Measurements from ENCODE around the gene PKP4. TPM values are rescaled to one million over a fixed set of nuclear protein-coding genes. Genes with fewer than 3 reads are reported as not detected.

PKP4 gene
- total and polyA plus RNA-seq, 2 donors from 2014 or later: 120 to 243 TPM

DNA sequence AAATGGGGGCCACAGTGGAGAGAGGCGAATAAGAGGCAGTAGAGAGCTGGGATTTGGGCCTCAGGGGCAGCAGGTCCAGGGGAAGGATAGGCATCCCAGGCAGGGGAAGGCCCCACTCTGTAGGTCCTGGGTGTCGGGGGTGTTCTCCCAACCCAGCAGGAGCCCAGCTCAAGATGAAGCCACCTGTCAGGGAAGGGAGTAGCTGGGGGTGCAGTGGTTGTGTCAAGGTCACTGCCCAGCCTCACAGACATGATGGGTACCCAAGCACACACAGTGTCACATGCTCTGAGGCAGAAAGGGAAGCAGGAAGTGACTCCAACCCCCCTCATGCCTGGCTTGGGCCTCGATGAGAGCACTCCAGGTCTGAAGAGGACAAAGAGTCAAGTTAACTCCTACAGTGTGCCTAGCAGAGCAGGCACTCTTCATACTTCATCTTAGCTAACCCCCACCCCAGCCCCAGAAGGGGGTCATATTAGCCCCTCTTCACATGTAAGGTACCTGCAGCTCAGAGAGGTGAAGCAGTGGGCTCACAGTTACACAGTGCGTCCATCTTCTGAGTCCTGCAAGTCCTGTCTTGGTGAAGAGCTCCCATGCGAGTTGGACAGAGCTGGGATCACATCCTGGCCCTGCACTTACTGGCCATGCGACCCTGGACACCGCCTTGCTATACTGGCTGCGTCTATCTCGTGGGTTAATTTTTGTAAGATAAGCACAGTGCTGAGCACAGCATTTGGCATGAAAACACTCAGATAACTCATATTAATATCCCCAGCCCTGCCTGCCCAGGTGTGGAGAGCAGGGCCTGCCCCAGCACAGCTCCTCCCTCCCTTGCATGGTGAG, 265.7 kb downstream of the PKP4 start:
- FAIRE-seq (no peak), DNase-seq (peak in 1 of 5 donors; percentile 41)
- Histone ChIP-seq H3K9ac (ENCODE audit: low read length in 3 of 3) (no peak overlapping the region), H3K4me1 (ENCODE audit: control insufficient read depth in 2 of 3, insufficient read depth in 2 of 3, low read depth in 1 of 3, low read length in 3 of 3) (peaks cover 0 to 2% (median 0%) of the 10 kb centered on the region in 3 donors), H3K27ac (ENCODE audit: low read depth in 2 of 2, low read length in 2 of 2) (no peak overlapping the region), H3K27me3 (ENCODE audit: control insufficient read depth, insufficient read depth, low read length) (no peaks in the 10 kb centered on the region), H3K36me3 (ENCODE audit: control insufficient read depth in 2 of 3, insufficient read depth in 3 of 3, low read length in 3 of 3) (no peaks in the 10 kb centered on the region), H3K4me3 (ENCODE audit: low read length in 3 of 3) (no peak overlapping the region), H3K9me3 (ENCODE audit: control insufficient read depth in 2 of 3, insufficient read depth in 1 of 3, low read length in 3 of 3) (no peaks in the 10 kb centered on the region)
- no peak for TF ChIP-seq CTCF (IDR thresholded peaks at IDR 0.05; ENCODE audit: borderline replicate concordance, extremely low read depth, insufficient read depth)
- intact Hi-C loops (cut with DNase I): no loop called here

DNA sequence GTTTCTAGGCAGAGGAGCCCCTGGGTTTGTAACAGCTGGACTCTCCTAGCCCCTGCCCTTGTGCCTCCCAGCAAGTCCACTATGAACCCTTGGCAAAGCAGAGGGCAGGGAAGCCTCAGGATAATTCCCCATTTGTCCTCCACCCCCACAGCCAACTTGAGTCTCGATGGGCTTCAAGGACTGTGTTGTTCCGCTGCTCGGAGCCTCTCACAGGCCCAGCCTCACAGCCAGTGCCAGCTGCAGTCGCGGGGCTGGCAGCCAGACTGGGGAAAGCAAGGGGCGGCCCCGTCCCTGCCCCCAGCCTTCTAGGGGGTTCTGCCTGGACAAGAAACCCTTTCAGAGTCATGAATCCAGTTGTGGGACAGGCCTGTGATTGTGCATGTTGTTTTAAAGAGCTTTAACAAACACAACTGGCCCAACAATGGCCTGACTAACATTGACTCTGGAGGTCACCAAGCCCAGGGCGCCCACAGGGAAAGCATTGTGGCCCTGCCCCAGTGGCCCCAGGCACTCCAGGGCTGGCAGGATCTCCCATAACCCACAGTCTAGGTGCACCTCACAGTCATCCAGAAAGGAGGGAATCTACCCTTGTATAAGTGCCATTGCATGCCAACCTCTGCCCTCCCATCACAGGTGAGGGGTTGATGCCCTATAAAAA, 266.6 kb downstream of the PKP4 start:
- Histone ChIP-seq H3K36me3 (ENCODE audit: control insufficient read depth in 2 of 3, insufficient read depth in 3 of 3, low read length in 3 of 3) (no peaks in the 10 kb centered on the region), H3K27me3 (ENCODE audit: control insufficient read depth, insufficient read depth, low read length) (no peaks in the 10 kb centered on the region), H3K27ac (ENCODE audit: low read depth in 2 of 2, low read length in 2 of 2) (no peak overlapping the region), H3K4me1 (ENCODE audit: control insufficient read depth in 2 of 3, insufficient read depth in 2 of 3, low read depth in 1 of 3, low read length in 3 of 3) (peaks cover 0 to 2% (median 0%) of the 10 kb centered on the region in 3 donors), H3K4me3 (ENCODE audit: low read length in 3 of 3) (no peak overlapping the region), H3K9me3 (ENCODE audit: control insufficient read depth in 2 of 3, insufficient read depth in 1 of 3, low read length in 3 of 3) (no peaks in the 10 kb centered on the region), H3K9ac (ENCODE audit: low read length in 3 of 3) (no peak overlapping the region)
- intact Hi-C loops (cut with DNase I): no loop called here
- FAIRE-seq (no peak), DNase-seq (no peak)
- TF ChIP-seq CTCF (IDR thresholded peaks at IDR 0.05; ENCODE audit: borderline replicate concordance, extremely low read depth, insufficient read depth): no peak

DNA sequence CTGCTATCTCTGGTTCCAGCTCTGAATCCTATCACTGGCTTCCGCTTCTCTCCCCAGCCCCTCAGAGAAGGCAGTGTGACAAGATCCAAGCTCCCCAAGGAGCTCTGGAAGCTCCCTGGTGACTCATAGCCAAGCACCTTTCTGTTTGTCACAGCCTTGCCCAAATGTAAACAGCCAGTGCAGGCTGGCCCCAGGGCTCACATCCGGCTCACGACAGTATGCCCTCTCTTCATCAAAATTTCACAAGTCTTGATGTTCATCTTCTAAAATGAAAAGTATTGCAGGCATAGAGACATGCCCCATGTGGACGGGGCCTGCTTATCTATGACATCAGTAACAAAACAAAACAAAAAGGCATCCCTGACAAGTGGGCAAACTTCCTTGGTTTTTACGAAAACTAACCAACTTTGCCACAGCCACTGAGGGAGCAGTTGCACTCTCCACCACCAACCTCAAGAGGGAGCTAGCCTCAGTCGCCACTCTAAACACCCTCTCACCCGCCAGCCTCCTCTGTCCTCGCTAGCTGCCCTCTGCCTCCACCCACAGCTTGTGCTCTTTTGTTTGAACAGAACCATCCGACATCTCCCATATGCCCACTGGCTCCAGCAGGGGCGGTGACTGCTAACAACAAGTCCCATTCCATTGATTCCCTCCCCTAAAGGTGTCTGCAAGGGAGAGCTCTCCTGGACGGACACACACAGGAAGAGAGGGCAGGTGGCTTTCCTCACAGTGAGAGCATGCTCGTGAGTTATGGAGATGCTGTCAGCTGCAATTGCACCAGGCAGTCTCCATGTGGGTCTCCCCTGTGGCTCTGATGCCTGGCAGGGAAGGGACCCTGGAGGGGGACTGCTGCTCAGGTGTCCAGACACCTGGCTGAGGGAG, 267.4 kb downstream of the PKP4 start:
- intact Hi-C loops (cut with DNase I): no loop called here
- TF ChIP-seq CTCF (IDR thresholded peaks at IDR 0.05; ENCODE audit: borderline replicate concordance, extremely low read depth, insufficient read depth): no peak
- DNase-seq: peak in 4 of 5 donors; percentile 54 to 65 (median 60)
- H3K4me1 ChIP-seq (ENCODE audit: control insufficient read depth in 2 of 3, insufficient read depth in 2 of 3, low read depth in 1 of 3, low read length in 3 of 3): peaks cover 0 to 2% (median 0%) of the 10 kb centered on the region in 3 donors
- H3K36me3 ChIP-seq (ENCODE audit: control insufficient read depth in 2 of 3, insufficient read depth in 3 of 3, low read length in 3 of 3): no peaks in the 10 kb centered on the region
- H3K27ac ChIP-seq (ENCODE audit: low read depth in 2 of 2, low read length in 2 of 2): no peak overlapping the region
- no peak overlapping the region for H3K4me3 ChIP-seq (ENCODE audit: low read length in 3 of 3)
- no peak overlapping the region for H3K9ac ChIP-seq (ENCODE audit: low read length in 3 of 3)
- no peaks in the 10 kb centered on the region for H3K27me3 ChIP-seq (ENCODE audit: control insufficient read depth, insufficient read depth, low read length)
- no peaks in the 10 kb centered on the region for H3K9me3 ChIP-seq (ENCODE audit: control insufficient read depth in 2 of 3, insufficient read depth in 1 of 3, low read length in 3 of 3)
- no peak for FAIRE-seq
